MCF 10A (cell line): ENCODE data around the gene DBF4B. TPM values are rescaled to one million over a fixed set of nuclear protein-coding genes. Genes with fewer than 3 reads are reported as not detected.
"Not testable (repeated sequence)": the region's sequence is repeated elsewhere in the genome, so short reads cannot be mapped to it uniquely, and the experiment has no call there.

Experiments used
- BruUV-seq: library from RNA; stranded (reverse); fragments of 400-500 nt; replicated peaks from 2 replicates; lab custom pipeline; 2021; lab: Mats Ljungman, UMichigan
- CTCF ChIA-PET: fragments of 300-600 bp; sonication (Branson Sonifier 250); formaldehyde crosslinking; extraction: SDS; loops from one replicate; lab custom pipeline; 2021; ENCODE audit warnings: antibody characterized with exemption, inconsistent platforms; lab: Yijun Ruan, JAX
- POLR2A ChIA-PET: fragments of 300-600, 350-650 bp; sonication (Branson Sonifier 250); formaldehyde crosslinking; extraction: SDS; loops from one replicate; lab custom pipeline; 2020; ENCODE audit warnings: antibody characterized with exemption, inconsistent platforms; lab: Yijun Ruan, JAX
- DNase-seq: peaks from one replicate; pipeline ENCODE4 v3.0.0-alpha.2; 2018; ENCODE audit not compliant: unreplicated experiment
- H3K27ac Mint-ChIP-seq: one replicate; pipeline ENCODE4 v1.8.0; 2022; ENCODE audit warnings: mild to moderate bottlenecking, low read depth, mixed read lengths; ENCODE audit not compliant: unreplicated experiment
- H3K27me3 Mint-ChIP-seq: one replicate; pipeline ENCODE4 v1.8.0; 2022; ENCODE audit warnings: mixed read lengths; ENCODE audit not compliant: insufficient read depth, unreplicated experiment
- H3K36me3 Mint-ChIP-seq: one replicate; pipeline ENCODE4 v1.8.0; 2022; ENCODE audit warnings: mild to moderate bottlenecking, moderate library complexity, mixed read lengths; ENCODE audit not compliant: insufficient read depth, unreplicated experiment
- H3K4me1 Mint-ChIP-seq: one replicate; pipeline ENCODE4 v1.8.0; 2022; ENCODE audit warnings: mixed read lengths; ENCODE audit not compliant: insufficient read depth, unreplicated experiment
- H3K4me3 Mint-ChIP-seq: one replicate; pipeline ENCODE4 v1.8.0; 2022; ENCODE audit warnings: mild to moderate bottlenecking, moderate library complexity, mixed read lengths; ENCODE audit not compliant: unreplicated experiment
- H3K9me3 Mint-ChIP-seq: one replicate; pipeline ENCODE4 v1.8.0; 2022; ENCODE audit warnings: mixed read lengths; ENCODE audit not compliant: unreplicated experiment
- intact Hi-C: fragments of 100-400 bp; cut with micrococcal nuclease; formaldehyde crosslinking; loops from 2 replicates; pipeline ENCODE4 v1.14.1; 2022
- total RNA-seq: library from RNA; stranded (reverse); gene quantifications from 2 replicates; pipeline ENCODE4 v1.2.3, GENCODE V29; 2022
- TF ChIP-seq, protein P1 (sequence below): fragments of 200-600 bp; IDR thresholded peaks from one replicate; pipeline ENCODE4 v1.8.0; 2022; ENCODE audit warnings: antibody characterized with exemption, mild to moderate bottlenecking; ENCODE audit not compliant: unreplicated experiment

The DBF4B gene
- total RNA-seq, 1 experiment from 2014 or later, result 13.9 TPM

DNA sequence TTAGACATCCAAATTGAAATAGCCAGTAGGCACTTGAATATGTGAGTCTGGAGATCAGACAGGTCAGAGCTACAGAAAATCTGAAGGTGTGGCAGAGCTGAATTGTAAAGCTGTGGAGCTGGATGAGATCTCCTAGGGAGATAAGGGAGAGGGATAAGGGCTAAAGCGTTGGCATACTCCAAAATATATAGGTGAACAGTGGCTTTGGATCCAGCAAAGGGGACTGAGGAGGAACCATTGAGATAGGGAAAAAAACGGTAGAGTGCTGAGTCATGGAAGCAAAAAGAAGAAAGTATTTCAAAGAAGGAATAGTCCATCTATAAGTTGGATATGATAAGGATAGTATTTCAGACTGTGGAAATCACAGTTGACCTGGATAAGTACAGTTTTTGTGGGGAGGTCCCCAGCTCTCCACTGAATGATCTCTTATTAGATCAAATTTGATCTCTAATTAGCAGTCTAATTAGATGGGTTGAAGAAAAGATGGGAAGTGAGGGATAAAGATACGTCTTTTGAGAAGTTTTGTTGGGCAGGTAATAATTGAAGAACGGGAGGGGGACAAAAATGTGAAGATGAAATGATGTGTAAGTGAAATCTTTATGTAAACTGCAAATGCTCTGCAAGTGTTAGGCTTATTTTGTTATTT, 587 bp upstream of the DBF4B start:
- ChIA-PET POLR2A (interaction anchor here (0.6 to 3.0 kb wide), 9 partner anchors 12 to 350 kb away, joined by 3 to 53 read pairs (median 3); partner anchors contain the start of gene CCDC43), CTCF (interaction anchor here (2.8 kb wide), 1 partner anchor 17 kb away, joined by 15 read pairs; the partner anchor contains the start of gene CCDC43)
- H3K9me3 Mint-ChIP-seq, result no peaks in the 10 kb centered on the region
- intact Hi-C loops, result no loop called here
- peaks cover 5% of the 10 kb centered on the region for H3K4me1 Mint-ChIP-seq
- H3K4me3 Mint-ChIP-seq, result no peak overlapping the region
- no peak overlapping the region for H3K27ac Mint-ChIP-seq
- TSS peak; percentile 78 for BruUV-seq
- no peak for DNase-seq
- H3K36me3 Mint-ChIP-seq, result peaks cover 5% of the 10 kb centered on the region
- TF ChIP-seq, protein P1, sequence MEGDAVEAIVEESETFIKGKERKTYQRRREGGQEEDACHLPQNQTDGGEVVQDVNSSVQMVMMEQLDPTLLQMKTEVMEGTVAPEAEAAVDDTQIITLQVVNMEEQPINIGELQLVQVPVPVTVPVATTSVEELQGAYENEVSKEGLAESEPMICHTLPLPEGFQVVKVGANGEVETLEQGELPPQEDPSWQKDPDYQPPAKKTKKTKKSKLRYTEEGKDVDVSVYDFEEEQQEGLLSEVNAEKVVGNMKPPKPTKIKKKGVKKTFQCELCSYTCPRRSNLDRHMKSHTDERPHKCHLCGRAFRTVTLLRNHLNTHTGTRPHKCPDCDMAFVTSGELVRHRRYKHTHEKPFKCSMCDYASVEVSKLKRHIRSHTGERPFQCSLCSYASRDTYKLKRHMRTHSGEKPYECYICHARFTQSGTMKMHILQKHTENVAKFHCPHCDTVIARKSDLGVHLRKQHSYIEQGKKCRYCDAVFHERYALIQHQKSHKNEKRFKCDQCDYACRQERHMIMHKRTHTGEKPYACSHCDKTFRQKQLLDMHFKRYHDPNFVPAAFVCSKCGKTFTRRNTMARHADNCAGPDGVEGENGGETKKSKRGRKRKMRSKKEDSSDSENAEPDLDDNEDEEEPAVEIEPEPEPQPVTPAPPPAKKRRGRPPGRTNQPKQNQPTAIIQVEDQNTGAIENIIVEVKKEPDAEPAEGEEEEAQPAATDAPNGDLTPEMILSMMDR, result no peak
- no peaks in the 10 kb centered on the region for H3K27me3 Mint-ChIP-seq

GRCh38 chr17:44719444-44719843, 11.0 kb downstream of the DBF4B start:
- intact Hi-C loops, result no loop called here
- no peak for DNase-seq
- ChIA-PET POLR2A (no interaction called here), CTCF (interaction anchor here (0.6 kb wide), 1 partner anchor 318 kb away, joined by 3 read pairs; no protein-coding TSS in a partner anchor)
- Mint-ChIP-seq H3K27me3 (no peaks in the 10 kb centered on the region), H3K9me3 (no peaks in the 10 kb centered on the region), H3K4me3 (no peak overlapping the region), H3K36me3 (peaks cover 37% of the 10 kb centered on the region), H3K4me1 (peaks cover 4% of the 10 kb centered on the region), H3K27ac (no peak overlapping the region)
- no TSS peak for BruUV-seq
- TF ChIP-seq, protein P1, result no peak

DNA sequence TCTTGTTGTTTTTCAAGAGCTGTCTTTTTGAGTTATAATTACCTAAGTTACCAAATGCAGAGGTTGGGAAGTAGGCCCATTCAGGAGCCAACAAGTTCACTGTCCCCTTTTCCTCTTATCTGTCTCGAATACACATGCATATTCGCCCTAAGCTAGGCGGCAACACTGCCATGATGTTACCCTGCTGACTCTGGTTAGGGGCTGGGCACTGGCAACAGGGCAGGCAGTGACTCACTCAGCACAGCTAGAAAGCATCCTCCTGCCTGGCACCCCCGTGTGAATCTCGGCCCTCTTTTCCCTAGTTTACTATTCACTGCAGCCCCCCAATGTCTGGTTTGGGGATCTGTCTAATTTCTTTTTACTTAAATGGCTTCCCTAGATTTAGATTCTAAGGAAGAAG, 13.8 kb downstream of the DBF4B start:
- POLR2A ChIA-PET, result no interaction called here
- H3K4me1 Mint-ChIP-seq, result no peaks in the 10 kb centered on the region
- no peak overlapping the region for H3K4me3 Mint-ChIP-seq
- BruUV-seq, result no TSS peak
- TF ChIP-seq, protein P1, result no peak
- H3K27ac Mint-ChIP-seq, result no peak overlapping the region
- DNase-seq, result no peak
- no peaks in the 10 kb centered on the region for H3K27me3 Mint-ChIP-seq
- CTCF ChIA-PET, result no interaction called here
- no peaks in the 10 kb centered on the region for H3K9me3 Mint-ChIP-seq
- intact Hi-C loops, result no loop called here
- peaks cover 44% of the 10 kb centered on the region for H3K36me3 Mint-ChIP-seq

DNA sequence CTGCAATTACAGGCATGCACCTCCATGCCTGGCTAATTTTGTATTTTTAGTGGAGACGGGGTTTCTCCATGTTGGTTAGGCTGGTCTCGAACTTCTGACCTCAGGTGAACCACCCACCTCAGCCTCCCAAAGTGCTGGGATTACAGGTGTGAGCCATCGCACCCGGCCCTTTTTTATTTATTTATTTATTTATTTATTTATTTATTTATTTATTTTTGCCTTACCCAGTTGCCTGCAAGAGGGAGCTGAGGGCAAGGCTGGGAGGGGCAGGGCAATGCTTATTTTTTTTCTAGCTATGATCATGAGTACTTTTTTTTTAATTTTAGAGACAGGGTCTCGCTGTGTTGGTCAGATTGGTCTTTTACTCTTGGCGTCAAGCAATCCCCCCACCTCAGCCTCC, 17.7 kb downstream of the DBF4B start:
- H3K9me3 Mint-ChIP-seq, H3K27me3 Mint-ChIP-seq, DNase-seq, H3K4me1 Mint-ChIP-seq, H3K27ac Mint-ChIP-seq, H3K4me3 Mint-ChIP-seq, intact Hi-C loops, POLR2A ChIA-PET, BruUV-seq: not testable (repeated sequence)
- peaks cover 30% of the 10 kb centered on the region for H3K36me3 Mint-ChIP-seq
- CTCF ChIA-PET, result interaction anchor here (0.6 kb wide), 3 partner anchors 48 to 132 kb away, joined by 3 read pairs; no protein-coding TSS in a partner anchor
